ENCODE results near the gene ATF6. TPM values are rescaled to one million over a fixed set of nuclear protein-coding genes. Genes with fewer than 3 reads are reported as not detected.

The ATF6 gene
- total and polyA plus RNA-seq, 9 of the 15 experiments (the other 6 are each of a cell fraction or from before 2014, with no cell fraction given), result 11.7 to 32.4 (median 20.4) TPM

DNA sequence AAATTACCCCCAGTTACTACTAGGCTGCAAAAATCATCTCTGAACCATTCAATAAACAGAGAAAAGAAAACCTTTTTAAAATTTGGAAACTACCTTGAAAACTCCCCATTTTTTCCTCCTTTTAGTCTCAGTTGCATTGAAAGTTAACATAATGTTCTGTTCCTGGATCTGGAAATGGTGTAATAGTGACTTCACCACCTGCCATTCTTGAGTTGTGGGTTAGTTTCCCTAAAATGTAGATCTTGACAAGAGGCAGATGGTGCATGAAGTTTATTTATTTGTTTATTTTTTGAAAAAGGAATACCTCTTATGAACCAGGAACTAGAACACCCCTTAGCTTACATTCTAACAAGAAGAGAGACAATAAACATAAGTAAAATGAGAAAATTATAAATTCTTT is 72.8 kb downstream of the ATF6 start:
- TF ChIP-seq HNRNPH1 (optimal IDR thresholded peaks at IDR 0.05; ENCODE audit: low read depth, low read length) (no peak), NBN (IDR thresholded peaks at IDR 0.05; ENCODE audit: low read depth) (no peak), CBFA2T3 (IDR thresholded peaks at IDR 0.05) (no peak), NCOA1 (IDR thresholded peaks at IDR 0.05; ENCODE audit: low read depth) (no peak), MAFF (IDR thresholded peaks at IDR 0.05; ENCODE audit: low read length) (no peak), CBX5 (IDR thresholded peaks at IDR 0.05; ENCODE audit: borderline replicate concordance, low read depth) (no peak), MCM3 (IDR thresholded peaks at IDR 0.05) (no peak), NFE2L1 (tag; IDR thresholded peaks at IDR 0.05; ENCODE audit: borderline replicate concordance, low read depth) (no peak), MYNN (IDR thresholded peaks at IDR 0.05) (no peak), MYNN (CRISPR knock-in tag; IDR thresholded peaks at IDR 0.05) (no peak), PHTF2 (CRISPR knock-in tag; IDR thresholded peaks at IDR 0.05) (no peak), HDGF (IDR thresholded peaks at IDR 0.05) (no peak)
- TF ChIP-seq, protein P1, sequence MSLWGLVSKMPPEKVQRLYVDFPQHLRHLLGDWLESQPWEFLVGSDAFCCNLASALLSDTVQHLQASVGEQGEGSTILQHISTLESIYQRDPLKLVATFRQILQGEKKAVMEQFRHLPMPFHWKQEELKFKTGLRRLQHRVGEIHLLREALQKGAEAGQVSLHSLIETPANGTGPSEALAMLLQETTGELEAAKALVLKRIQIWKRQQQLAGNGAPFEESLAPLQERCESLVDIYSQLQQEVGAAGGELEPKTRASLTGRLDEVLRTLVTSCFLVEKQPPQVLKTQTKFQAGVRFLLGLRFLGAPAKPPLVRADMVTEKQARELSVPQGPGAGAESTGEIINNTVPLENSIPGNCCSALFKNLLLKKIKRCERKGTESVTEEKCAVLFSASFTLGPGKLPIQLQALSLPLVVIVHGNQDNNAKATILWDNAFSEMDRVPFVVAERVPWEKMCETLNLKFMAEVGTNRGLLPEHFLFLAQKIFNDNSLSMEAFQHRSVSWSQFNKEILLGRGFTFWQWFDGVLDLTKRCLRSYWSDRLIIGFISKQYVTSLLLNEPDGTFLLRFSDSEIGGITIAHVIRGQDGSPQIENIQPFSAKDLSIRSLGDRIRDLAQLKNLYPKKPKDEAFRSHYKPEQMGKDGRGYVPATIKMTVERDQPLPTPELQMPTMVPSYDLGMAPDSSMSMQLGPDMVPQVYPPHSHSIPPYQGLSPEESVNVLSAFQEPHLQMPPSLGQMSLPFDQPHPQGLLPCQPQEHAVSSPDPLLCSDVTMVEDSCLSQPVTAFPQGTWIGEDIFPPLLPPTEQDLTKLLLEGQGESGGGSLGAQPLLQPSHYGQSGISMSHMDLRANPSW (CRISPR knock-in tag; IDR thresholded peaks at IDR 0.05), result no peak
- Histone ChIP-seq H3K4me2 (ENCODE audit: insufficient read depth, low read length) (no peak overlapping the region), H4K20me1 (replicated peaks; ENCODE audit: control insufficient read depth, insufficient read depth, low read length) (no peaks in the 10 kb centered on the region), H3K9me3 (replicated peaks; ENCODE audit: control insufficient read depth, insufficient read depth, low read depth, low read length) (no peaks in the 10 kb centered on the region), H3K27ac (ENCODE audit: extremely low read depth, low read depth, low read length) (no peak overlapping the region), H3K79me2 (ENCODE audit: control insufficient read depth, insufficient read depth, low read length) (no peaks in the 10 kb centered on the region), H3K9ac (ENCODE audit: insufficient read depth in 1 of 2, low read depth in 2 of 2, low read length in 2 of 2) (no peak overlapping the region), H3K36me3 (ENCODE audit: control insufficient read depth, insufficient read depth, low read length) (peaks cover 27% of the 10 kb centered on the region; the same call in 2 of the 3 replicates), H3K9me1 (ENCODE audit: control insufficient read depth, insufficient read depth, low read length) (no peaks in the 10 kb centered on the region), H2AFZ (ENCODE audit: low read depth, low read length) (no peak overlapping the region), H3K27me3 (ENCODE audit: control insufficient read depth in 2 of 2, insufficient read depth in 2 of 2, low read length in 2 of 2) (no peaks in the 10 kb centered on the region), H3K4me1 (replicated peaks in 1 of 2; ENCODE audit: control insufficient read depth in 2 of 2, insufficient read depth in 2 of 2, low read length in 2 of 2) (no peaks in the 10 kb centered on the region), H3K4me3 (no peak overlapping the region)
- no TSS peak for BruUV-seq (replicated peaks)
- ChIA-PET POLR2A (no interaction called here), CTCF (ENCODE audit: low intra/inter-chr PET ratio) (no interaction called here)
- intact Hi-C loops (cut with micrococcal nuclease) (no loop called here), in situ Hi-C loops (cut with MboI) (no loop called here)
- ATAC-seq (no peak), DNase-seq (ENCODE audit: extremely low read depth in 1 of 4, low spot score in 3 of 4) (no peak), FAIRE-seq (no peak)
